ENCODE data around the gene TMEM179.
"Not testable (repeated sequence)": the region's sequence is repeated elsewhere in the genome, so short reads cannot be mapped to it uniquely, and the experiment has no call there.

The TMEM179 gene

DNA sequence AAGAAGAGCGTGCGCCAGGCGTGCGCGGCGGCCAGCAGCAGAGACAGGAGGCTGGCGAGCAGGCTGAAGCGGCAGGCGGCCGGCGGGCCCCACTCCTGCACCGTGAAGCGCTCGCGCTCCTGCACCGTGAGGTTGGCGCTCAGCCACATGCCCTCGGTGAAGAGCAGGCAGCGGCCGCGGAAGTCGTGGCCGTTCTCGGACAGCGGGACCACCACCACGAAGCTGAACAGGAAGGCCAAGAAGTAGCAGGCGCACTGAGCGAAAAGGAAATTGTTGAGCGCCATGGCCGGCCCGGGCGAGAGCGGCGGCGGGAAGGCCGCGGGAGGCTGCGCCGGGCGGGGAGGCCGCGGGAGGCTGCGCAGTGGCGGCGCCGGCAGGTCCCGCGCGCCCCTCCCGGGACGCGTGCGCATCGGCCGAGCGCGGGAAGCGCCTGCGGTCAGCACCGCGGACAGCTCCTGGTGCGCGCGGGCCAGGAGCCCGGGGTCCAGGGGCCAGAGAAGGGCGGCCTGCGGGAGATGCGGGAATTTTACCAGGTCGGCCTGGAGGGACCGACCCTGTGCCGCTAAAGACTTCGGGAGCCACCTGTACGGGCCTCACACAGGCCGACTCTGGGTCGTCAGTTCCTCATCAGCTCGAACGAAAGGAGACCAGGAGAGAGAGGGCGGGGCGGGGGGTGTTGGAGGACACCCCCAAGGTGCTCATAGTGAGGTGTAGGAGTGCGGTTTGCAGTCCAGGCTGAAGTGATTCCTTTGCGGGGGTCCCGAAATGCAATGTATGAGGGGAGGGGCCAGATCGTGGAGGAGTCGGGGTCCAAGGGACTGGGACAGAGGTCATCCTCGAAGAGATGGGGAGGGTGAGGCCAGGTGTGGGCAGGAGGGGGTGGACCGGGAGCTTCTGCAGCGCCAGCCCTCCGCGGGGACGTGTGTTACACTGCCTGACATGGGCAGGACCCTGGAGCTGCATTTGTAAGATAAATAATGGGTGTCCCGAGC, at the start of gene TMEM179:
Gene TMEM179 (minus strand): TSS at position 315 of the 992 bp plus-strand sequence. CDS start 31 bp downstream, at position 284.
- no peak for DNase-seq (ENCODE audit: low read depth, low spot score)

DNA sequence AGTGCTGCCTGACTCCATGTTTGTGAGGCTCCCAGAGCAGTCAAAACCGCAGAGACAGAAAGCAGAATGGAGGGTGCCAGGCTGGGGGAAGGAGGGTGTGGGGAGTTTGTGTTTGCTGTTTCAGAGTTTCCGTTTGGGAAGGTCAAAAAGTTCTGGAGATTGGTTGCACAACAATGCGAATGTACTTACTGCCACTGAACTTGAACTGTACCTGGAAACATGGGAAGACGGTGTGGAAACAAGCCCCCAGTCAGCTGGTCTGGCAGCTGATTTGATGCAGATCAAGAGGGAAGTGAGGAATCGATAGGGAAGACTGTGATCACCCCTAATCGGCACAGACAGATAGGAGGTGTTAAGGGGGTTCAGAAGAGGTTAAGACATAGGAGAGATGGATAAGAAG, 49.5 kb upstream of the TMEM179 start:
- DNase-seq (ENCODE audit: low read depth, low spot score) = no peak

DNA sequence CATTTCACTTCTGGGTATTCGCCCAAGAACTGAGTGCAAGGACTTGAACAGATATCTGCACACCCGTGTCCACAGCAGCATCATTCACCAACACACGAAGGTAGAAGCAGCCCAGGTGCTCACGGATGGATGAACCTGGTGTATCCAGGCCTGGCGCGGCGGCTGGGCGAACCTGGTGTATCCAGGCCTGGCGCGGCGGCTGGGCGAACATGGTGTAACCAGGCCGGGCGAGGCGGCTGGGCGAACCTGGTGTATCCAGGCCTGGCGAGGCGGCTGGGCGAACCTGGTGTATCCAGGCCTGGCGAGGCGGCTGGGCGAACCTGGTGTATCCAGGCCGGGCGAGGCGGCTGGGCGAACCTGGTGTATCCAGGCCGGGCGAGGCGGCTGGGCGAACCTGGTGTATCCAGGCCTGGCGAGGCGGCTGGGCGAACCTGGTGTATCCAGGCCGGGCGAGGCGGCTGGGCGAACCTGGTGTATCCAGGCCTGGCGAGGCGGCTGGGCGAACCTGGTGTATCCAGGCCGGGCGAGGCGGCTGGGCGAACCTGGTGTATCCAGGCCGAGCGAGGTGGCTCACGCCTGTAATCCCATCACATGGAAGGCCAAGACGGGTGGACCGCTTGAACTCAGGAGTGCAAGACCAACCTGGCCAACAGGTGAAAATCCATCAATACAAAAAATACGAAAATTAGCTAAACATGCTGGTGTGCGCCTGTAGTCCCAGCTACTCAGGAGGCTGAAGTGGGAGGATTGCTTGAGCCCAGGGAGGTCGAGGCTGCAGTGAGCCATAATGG, 48.8 kb upstream of the TMEM179 start:
- not testable (repeated sequence) for DNase-seq (ENCODE audit: low read depth, low spot score)

DNA sequence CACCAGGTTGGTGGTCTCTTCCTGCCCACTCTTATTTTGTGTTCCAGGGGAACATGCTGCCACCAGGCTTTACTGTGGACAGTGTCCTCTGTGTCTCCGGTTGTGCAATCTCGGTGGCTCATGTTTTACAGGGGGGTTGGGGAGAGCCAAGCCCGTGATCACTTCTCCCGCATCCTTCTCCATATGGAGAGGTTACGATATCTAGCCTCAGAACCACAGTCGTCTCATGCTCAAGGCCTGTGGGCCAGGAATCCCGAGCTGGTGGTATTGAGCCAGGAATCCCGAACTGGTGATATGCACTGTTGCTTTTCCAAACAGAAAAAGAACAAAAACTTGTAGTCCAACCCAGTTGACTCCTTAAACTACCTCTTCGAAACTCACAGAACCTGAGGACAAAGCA, 47.8 kb upstream of the TMEM179 start:
- no peak for DNase-seq (ENCODE audit: low read depth, low spot score)

DNA sequence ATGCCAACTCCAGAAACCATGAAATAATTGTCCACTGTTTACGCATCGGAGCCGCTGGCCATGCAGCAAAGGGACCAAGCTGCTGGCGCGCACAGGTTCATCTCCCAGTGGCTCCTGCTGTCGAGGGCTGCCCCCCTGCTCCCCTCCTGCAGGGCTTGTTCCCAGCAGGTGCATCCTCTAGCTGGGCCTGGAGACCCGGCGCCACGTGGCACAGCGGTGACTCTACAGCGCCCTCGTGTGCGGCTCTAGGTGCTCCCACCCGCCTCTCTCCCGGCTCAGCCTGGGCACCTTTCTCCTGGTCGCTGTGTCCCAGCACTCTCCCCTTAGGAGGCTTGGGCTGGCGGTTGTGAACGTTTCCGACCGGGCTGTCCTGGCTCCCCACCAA, 47.3 kb upstream of the TMEM179 start:
- DNase-seq (ENCODE audit: low read depth, low spot score) = no peak

DNA sequence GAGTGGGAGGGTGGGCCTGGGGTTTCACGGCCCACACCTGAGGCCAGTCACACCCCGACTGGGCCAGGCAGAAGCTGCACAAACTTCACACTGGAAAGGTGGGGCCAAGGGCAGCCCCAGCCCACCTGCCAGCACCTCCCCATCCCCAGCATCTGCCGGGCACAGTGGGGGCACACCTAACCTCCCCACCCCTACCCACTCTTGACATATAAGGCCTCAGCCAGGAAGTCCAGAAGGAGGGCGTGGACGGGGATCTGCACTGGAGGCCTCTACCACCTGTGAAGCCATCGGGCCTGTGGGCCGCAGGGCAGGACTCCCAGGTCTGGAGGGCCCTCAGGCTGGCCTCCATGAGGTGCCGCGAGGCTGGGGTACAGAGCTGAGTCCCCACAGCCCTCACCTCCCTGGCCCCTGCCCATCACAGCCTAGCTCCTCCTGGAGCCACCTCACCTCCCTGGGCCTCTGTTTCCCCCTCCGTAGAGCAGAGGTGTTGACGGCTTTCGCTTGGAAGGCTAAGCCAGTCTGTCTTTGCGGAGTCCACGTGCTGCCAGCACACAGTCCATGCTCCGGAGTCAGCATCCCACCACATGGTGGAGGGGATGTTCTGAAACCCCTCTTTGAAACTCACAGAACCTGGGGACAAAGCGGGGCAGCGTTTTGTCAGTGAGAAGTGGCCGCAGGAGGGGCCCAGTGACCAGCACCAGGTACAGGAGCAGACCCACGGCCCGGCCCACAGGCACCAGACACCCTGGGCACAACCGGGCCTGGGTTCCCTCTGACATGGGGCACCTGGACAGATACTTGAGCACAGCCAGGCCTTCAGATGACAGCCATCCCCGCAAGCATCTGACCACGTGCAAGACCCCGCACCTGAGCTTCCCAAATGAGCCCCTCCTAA, 46.7 kb upstream of the TMEM179 start:
- DNase-seq (ENCODE audit: low read depth, low spot score) = no peak

DNA sequence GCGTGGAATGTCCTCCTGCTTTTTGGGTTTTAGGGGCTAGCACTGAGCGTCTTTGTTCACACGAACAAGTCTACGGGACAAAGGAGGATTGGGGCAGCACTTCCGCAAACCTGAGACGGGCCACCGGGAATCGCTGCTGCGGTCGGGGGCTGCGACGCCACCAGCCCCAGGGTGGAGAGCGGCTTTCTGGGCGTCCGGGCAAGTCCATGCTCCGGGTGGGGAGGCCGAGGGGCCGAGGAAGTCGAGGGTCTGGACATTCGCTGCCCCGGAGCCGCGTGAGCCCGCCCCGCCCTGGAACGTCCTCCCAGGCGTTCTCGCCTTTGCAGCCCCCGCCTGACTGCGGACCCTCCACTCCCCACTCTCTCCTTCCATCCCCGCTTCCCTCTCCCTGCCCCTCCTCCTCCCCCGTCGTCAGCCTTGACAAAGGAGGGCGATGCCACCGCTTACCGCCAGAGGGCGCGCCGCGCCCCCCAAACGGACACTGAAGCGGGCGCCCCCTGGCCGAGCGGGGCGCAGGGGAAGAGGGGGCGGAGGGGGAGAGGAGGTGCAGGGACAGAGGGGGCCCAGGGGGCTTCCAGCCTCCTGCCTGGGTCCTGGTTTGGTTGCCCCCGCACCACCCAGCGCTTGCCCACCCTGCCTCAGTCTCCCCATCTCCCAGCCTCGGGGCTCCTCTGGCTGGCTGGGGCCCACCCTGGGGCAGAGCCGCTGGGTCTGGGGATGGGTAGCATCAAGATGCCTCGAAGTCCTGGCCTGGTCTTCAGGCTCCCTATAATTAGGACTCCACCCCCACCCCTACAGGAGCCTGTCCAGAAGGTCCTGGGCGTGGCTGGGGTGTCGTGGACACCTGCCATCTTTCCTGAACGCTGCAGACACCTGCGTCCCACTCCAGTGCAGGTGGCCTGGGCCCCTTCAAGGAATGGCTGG, 45.7 kb upstream of the TMEM179 start:
- DNase-seq (ENCODE audit: low read depth, low spot score) = no peak

DNA sequence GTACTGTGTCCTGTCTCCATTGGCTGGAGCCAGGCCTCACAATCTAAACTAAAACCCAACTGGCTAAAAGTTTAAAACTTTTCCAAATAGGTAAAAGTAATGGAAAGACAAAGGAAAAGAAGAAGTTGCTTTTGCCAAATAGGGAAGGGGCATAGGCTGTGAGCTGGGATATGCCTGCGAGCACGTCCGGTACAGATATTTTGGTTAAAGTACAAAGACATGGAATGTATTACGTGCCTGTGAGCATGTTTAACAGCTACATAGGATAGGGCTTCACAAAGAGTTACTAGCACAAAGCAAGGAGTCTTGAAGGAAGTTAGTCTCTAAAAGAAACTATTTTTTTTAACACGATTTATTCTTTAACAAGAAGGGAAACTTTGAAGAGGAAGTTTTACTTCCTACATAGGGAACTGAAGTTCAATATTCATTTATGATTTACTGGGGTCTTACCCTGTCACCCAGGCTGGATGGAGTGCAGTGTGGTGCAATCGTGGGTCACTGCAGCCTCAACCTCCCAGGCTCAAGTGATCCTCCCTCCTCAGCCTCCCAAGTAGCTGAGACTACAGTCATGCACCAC, 43.0 kb upstream of the TMEM179 start:
- no peak for DNase-seq (ENCODE audit: low read depth, low spot score)

DNA sequence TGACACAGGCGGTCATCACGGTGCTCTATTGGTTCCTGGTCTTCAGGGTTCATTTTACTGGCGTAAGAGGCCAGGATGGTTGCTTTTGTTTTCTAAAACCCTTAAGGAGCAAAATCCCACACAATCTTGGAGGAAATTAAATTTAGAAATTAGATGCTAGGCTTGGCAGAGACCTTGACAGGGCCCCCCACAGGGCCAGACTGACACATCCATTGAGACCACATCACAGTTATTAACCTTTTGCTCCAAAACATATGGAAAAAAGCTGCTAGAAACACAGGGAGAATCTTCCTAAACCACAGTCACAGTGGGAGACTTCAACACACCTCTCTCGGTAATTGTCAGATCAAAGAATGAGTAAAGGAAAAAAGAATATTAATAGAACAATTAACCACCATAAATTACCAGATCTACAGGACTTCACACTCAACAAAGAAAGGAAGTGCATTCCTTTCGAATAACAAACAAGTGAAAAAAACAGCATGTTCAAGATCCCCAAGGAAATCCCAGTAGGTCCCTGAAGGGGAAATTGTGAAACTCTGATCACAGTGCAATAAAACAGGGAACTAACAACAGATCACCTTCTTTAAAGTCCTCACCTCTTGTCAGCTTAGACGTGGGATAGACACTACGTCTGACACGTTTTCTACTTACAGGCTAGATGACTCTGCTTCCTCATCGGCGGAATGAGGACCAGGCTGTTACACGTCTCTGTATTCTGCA, 40.2 kb upstream of the TMEM179 start:
- no peak for DNase-seq (ENCODE audit: low read depth, low spot score)

DNA sequence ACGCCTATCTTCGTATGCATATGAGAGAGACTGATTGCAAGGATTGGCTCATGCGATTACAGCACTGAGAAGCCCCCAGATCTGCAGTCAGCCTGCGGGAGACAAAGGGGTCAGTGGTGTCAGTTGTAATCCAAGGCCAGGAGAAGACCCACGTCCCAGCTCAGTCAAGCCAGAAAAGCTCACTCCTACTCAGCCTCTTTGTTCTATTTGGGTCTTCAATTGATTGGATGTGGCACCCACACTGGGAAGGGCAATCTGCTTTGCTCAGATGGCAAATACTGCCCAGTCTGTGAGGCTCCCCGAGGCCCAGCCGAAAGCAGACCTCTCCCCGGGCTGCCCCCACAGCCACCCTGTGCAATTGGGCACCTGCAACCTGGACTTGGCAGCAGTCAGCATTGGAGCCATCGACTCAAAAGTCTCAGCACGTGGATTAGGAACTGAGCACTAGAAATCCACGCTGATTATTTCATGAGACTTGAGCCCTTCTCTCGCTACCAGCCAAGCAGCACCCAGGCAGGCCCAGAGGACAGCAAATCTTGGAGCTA, 39.6 kb upstream of the TMEM179 start:
- no peak for DNase-seq (ENCODE audit: low read depth, low spot score)

DNA sequence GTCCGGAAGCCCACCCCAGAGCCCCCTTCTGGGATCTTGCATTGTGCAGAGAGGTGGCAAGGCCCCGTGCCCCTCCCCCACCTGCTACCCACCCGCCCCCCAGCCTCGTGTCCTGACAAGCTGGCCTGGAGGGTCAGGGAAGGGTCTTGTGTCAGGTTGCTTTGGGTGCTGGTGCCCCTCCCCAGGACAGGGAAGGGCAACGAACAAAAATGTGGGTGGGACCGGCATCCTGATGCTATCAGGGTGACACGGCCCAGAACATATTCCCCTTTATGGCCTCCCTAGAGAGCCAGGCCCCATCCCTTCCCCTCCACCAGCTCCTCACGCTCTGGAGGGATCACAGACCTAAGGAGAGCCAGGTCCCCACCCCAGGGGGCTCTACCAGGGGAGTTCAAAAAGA, 38.7 kb upstream of the TMEM179 start:
- DNase-seq (ENCODE audit: low read depth, low spot score) = no peak

DNA sequence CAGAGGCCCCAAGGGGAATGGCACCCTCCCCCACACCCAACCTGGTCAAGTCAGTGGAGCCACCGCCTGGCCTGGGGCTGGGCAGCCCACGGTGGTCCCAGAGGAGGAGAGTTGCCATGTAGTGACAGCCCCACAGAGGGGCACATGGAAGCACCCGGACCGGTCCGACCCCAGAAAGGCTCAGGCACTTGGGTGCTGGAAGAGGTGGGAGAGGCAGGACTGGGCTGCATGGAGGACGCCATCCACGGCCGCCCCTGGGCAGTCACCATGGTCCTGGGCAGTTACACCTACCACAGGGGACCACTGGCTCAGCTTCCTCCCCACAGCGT, 37.9 kb upstream of the TMEM179 start:
- DNase-seq (ENCODE audit: low read depth, low spot score) = no peak

DNA sequence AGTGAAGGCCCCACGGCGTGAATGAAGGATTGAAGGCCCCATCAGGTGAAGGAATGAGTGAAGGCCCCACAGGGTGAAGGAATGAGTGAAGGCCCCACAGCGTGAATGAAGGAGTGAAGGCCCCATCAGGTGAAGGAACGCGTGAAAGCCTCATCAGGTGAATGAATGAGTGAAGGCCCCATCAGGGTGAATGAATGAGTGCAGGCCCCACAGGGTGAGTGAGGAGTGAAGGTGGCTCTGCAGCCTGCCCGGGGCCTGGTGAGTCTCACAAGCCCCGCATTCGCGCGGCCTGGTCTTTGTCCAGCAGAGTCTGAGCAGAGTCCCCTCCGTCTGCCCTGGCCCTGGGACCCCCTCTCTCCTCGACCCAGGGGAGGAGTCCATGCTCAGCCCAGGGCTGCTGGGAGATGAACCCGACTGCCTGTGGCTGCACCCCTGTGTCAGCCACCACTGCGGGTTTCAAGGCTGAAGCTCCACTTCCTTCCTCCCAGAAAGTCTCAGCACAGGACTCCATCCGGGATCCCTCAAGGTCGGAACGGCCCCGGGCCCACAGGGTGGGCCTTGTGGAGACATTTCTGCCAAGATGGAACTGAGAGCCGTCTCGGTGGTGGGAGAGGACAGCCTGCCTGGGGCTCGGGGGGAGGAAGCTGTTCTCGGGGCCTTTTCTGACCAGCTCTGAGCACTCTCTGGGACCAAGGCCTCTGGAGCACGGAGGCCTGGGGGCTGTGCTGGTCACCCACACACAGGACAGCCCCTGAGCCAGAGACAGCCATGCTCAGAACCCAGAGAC, 37.4 kb upstream of the TMEM179 start:
- DNase-seq (ENCODE audit: low read depth, low spot score) = no peak

DNA sequence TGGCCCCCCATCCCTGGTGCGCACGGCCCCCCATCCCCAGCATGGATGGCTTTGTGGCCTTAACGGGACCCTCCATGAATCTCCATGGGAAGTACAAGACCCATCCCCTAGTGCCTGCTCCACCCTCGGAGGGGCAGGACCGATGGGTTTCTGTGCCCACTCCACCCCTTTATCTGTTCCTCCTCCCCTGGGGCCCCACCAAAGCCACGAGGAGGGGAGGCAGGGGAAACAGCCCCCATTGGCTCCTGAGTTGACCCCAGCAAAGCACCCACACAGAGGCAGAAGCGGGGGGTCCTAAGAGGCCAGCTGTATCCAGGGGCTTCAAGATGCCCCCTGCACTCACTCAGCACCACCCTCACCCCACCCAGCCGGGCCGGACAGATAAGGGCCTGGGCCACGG, 36.1 kb upstream of the TMEM179 start:
- DNase-seq (ENCODE audit: low read depth, low spot score) = no peak

DNA sequence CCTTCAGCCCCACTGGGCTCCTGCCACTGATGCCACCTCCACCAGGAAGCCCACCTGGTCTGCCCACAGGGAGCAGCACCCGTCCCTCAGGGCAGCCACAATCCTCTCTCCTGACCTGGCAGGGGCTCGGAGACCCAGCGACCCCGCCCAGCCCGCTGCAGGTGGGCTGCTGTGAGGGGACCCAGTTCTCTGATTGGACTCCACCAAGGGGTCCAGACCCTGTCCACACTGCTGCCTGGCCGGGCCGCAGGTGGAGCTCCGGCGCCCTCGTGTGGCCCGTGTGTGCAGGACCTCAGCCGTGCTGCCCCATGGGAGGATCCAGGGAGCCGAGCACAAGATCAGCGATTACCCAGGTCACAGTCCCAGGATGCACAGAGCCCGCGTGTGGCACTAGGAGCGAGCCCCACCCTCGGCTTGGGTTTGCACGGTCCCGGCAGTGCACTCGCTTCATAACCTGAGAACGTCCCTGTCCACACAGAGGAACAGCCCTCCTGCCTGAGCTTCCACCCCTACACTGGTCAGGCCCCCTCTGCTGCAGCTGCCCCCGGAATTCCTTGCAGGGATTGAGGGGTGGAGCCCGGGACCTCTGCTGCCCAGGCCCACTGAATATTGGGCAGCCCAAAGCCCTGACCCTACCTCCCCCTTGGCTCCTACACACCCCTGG, 35.4 kb upstream of the TMEM179 start:
- no peak for DNase-seq (ENCODE audit: low read depth, low spot score)

DNA sequence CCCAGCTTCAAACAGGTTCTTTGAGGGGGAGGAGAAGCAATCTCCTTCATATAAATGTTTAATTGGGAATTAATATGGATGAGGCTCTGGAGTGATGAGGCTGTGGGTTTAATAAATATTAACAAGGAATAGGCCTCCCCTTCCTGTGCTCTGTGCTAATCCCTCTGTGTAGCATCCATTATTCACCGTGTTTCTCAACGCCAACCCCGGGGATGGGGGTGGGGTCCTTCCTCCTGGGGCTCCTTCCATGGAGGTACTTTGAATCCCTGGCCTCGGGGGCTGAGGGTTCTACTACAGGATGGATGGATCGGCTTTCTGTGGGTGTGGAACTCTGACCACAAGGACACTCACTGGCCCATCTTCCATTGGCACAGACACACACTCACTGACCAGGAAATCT, 34.9 kb upstream of the TMEM179 start:
- DNase-seq (ENCODE audit: low read depth, low spot score) = no peak

DNA sequence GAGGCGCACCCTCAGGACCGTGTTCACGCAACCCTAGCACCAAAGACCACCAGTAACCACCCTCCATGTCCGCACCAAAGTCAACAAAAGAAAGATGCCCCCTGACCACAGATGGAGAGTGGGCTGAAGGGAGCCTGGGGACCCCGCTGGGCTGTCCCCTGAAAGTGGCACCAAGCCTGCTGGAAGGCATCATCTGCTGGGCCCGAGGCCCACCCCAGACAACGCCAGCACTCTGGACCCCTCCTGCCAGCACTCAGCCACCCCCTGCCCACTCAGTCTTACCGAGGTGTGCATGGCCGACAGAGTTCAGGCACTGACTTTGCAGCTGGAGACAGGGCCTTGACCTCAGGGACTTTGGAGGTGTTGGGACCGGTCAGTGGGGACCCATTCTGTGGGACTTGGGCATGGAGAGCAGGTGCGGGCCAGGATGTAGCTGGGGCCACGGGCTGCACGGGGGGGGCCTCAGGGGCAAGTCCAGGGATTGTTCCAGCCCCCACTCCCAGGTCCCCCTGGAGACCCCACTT, 34.4 kb upstream of the TMEM179 start:
- DNase-seq (ENCODE audit: low read depth, low spot score) = no peak

DNA sequence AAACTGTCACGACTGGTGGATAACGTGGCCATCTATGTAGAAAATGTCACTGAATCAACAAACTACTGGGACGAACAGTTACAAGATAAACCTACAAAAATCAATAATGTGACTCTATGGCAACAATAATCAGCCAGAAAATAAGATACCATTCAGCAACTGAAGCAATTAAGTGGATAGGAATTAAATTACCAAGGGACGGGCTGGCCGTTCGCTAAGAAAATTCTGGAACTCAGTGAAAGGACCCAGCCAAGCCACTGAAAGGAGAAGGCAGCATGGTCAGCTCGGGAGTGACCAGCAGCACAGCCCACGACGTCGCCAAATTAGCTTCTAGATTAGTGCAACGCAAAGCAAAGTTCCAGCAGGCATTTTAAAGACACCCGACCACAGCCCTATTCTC, 33.6 kb upstream of the TMEM179 start:
- no peak for DNase-seq (ENCODE audit: low read depth, low spot score)
